Neural progenitor cell (in vitro differentiated cells): ENCODE results near the gene POU2F2.

Experiments used
- CTCF ChIP-seq: fragments of 200-600 bp; sonication (generic); IDR thresholded peaks from 2 replicates; pipeline ENCODE4 v1.5.1; 2017; ENCODE audit warnings: antibody characterized with exemption, mild to moderate bottlenecking
- EZH2 ChIP-seq: fragments of 200-600 bp; sonication (generic); IDR thresholded peaks from 2 replicates; pipeline ENCODE4 v1.6.1; 2017; ENCODE audit warnings: antibody characterized with exemption, mild to moderate bottlenecking, moderate library complexity

- TF ChIP-seq CTCF (no peak), EZH2 (no peak)
Observed at GRCh38 chr19:42093505-42093904, 38.7 kb downstream of the POU2F2 start.
